Measurements from ENCODE around the gene PARD6B.
"Not testable (repeated sequence)": the region's sequence is repeated elsewhere in the genome, so short reads cannot be mapped to it uniquely, and the experiment has no call there.

The PARD6B gene

DNA sequence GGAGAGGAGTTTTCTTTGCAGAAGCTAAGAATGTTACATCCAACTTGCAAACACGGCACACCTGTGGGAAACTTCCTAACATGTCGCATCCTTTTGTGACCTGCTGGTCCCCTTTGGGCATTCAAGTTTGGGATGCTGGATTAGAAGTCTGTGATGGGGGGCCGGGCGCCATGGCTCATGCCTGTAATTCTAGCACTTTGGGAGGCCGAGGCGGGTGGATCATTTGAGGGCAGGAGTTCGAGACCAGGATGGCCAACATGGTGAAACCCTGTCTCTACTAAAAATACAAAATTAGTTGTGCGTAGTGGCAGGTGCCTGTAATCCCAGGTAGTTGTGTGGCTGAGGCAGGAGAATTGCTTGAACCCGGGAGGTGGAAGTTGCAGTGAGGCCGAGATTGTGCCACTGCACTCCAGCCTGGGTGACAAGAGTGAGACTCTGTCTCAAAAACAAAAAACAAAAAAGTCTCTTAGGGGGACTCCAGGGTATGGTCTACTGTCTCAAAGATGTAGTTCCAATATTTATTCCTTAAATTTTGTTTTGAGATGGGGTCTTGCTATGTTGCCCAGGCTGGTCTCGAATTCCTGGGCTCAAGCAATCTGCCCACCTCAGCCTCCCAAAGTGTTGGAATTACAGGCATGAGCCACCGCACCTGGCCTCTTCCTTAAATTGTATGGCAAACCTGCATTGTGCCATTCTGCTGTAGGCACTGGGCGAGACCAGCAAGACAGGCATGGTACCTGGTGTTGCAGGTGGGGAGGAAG is 69.8 kb downstream of the PARD6B start:
- DNase-seq: not testable (repeated sequence)

DNA sequence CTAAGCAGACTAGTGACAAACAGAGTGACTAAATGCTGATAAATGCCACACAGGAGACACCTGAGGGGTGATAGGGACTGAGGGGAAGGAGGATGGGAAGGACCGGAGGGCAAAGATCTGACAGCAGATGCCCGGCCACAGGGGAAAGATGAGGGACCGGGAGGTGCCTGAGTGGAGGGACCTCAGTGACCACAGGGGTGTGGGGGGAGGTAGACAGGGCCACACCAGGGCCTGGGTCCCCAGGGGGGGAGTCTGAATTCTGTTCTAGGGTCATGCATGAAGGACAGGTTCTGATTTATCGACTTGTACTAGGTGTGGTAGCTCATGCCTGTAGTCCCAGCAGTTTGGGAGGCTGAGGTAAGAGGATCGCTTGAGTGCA is 70.4 kb downstream of the PARD6B start:
- DNase-seq: no peak

DNA sequence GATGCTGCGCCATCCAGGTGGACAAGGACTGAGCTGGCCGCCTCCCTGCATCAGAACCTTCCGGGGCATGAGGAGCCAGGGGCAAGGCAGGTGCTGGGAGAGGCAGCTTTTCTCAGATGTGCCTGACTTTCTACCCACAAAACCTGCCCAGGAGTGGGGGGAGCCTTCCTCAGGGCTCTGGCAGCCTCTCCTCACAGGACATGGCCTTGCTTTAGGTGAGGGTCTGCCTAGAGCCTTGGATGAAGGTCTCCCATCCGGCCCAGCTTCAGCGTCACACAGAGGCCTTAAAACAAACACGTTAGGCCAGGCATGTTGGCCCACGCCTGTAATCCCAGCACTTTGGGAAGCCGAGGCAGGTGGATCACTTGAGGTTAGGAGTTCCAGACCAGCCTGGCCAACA is 70.9 kb downstream of the PARD6B start:
- no peak for DNase-seq

DNA sequence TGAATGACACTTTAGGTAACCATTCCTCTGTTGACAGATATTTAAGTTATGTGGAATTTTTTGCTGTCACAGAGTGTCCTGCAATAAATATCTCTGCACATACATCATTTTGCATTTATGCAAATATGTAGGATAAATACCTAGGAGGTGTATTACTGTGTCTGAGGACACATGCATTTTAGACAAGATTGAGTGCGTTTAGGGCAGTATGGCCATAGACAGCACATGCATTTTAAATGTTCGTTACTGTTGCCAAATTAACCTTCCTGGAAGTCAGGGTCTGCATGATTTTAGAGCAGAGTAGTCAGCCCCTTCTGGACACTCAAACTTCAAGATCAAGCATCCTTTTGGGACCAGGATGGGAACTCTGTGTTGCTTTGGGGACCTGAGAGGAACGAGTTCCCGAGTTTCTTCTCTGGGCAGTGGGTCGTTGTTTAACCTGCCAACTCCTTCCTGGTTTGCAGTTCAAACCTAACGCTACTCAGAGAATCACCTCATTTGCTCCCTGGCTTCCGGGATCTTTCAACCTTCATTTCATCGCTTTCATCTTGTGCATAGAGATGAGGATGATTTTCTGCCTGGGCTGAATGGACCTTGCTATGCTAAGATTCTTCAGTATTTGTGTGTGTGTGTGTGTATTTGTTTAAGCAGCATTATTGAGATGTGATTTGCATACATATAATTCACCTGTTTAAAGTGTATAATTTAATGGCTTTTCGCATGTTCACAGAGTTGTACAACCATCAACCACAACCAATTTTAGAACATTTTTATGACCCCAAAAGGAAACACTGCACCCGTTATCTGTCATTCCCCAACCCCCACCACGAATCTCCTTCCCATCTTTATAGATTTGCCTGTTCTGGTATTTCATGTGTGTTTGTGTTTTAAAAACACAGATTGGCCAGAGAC is 73.3 kb downstream of the PARD6B start:
- no peak for DNase-seq

DNA sequence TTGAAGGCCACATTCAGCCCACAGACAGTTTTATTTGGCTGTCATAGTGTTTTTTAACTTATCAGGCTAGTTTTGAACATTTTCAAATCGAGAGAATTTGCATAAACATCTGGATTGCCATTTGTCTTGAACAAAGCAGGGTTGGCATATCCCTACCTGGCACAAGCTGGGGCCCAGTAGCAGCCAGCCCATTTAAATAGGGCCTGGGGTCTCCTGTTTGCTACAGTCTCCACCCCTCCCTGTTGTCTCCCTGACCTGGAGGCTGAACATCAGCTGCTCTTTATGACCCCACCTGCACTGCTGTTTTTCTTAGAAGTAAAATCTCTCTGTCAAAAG is 73.9 kb downstream of the PARD6B start:
- no peak for DNase-seq

DNA sequence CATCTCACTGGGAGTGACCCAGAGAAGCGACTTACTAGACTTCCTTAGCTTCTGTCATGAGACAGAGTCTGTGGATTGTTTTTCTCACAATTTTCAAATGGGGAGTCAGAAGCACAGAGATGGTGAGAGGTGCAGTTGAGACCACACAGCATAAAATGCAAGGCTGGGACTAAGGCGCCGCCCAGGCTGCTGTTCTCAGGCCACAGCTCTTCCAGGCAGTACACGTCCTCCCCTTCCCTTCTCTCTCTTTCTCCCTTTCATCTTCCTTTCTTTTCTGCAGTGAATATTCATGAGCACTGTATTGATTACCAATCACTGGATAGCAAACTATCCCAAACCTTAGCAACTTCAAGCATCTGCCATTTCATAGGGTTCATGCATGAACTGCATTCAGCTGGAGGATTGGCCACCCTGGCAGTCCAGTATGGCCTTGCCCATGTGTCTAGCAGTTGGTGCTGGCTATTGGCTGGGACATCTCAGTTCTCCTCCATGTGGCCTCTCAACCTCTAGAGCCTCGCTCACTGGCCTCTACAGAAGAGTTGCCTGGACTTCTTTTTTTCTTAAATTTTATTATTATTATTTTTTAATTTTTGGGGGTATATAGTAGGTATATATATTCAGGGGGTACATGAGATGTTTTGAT is 74.9 kb downstream of the PARD6B start:
- DNase-seq: no peak
